NCI-H345 (cell line): ENCODE results near the gene SERINC2.
"Not testable (repeated sequence)": the region's sequence is repeated elsewhere in the genome, so short reads cannot be mapped to it uniquely, and the experiment has no call there.

ENCODE experiments used
- DNase-seq: peaks from one replicate; lab custom pipeline; 2025; lab: John Stamatoyannopoulos, UW

Gene SERINC2

DNA sequence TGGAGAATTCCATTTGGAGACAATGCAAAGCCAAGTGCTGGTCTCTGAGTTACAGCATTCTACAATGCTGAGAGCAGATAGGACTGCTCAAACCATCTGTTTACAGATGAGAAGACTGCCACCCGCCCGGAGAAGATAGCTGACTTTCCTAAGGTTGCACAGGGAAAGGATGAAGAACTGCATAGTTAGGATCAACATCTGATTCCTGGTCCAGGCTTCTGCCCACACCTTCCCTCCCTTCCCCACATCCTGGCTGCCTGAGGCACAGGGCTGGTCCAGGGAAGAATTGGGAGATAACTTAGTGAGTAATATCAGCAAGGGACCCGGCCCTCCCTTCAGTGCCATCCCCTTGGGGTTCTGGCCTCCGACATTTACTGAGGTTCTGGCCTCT is 2.0 kb downstream of the SERINC2 start:
- no peak for DNase-seq

GRCh38 chr1:31415658-31416057 is 2.6 kb downstream of the SERINC2 start:
- DNase-seq: no peak

DNA sequence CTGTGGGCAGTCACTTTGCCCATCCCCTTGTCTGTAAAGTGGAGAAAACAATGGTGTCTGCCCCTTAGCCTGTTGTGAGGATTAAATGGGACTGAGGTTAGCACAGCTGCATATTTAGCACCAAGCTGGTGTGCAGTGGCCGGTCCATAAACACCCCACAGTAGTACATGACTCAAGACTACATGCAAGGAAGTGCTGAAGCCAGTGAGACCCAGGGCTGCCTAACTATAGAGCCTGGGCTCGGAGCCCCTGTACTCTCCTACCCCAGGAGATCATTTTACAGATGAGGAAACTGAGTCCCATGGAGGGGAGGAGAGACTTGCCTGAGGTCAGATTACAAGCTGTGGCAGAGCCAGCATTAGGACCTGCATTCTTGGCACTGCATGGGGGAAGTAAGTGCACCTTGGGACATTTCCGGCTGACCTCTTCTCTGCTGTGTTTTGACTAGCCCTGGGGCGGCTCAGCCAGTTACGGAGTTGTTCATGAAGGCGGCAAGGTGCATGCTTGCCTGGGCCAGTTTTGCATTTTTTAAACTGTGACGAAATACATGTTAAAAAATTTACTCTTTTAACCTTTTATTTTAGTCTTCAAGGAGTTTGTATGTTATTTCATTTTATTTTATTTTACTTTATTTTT is 3.2 kb downstream of the SERINC2 start:
- DNase-seq: no peak

GRCh38 chr1:31417148-31417547 is 4.1 kb downstream of the SERINC2 start:
- DNase-seq: no peak

GRCh38 chr1:31418626-31419323 is 5.8 kb downstream of the SERINC2 start:
- DNase-seq: no peak

GRCh38 chr1:31420716-31421115 is 7.7 kb downstream of the SERINC2 start:
- no peak for DNase-seq

GRCh38 chr1:31421371-31422040 is 8.5 kb downstream of the SERINC2 start:
- no peak for DNase-seq

DNA sequence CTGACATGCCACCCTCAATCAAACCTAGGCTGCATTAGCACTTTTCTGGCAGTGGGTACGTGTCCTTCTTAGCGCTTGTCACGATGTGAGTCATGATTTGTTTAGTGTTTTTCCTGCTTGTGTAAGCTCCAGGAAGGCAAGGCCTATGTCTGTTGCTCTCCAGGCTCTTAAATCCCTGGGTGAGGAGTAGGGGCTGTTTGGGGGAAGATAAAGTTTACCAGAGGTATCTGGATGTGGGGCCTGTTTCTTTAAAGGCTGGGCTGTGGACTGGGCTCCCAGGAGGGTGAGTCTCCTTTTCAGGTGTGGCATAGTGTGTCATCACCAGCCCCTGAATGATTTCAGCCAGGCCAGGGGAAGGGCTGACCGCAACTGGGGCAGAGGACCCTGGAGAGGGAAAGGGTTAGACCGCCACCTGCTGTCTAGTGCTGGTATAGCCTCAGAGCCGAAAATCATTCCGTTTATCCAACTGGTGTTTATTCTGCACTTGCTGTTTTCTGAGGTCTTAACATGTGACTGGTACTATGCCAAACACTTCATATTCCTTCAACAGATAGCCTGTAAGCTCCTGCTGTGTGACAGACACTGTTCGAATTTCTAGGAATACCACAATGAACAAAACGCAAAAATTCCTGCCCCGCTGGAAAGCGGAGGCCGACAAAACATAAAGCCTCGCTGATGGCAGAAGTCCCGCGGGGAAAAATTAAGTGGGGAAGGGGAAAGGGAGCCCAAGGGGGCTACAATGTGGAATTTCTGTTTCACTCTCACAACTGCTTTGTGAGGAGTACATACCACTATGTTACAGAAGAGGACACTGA is 9.7 kb downstream of the SERINC2 start:
- DNase-seq: peak; percentile 63

GRCh38 chr1:31423418-31423947 is 10.5 kb downstream of the SERINC2 start:
- DNase-seq: no peak

DNA sequence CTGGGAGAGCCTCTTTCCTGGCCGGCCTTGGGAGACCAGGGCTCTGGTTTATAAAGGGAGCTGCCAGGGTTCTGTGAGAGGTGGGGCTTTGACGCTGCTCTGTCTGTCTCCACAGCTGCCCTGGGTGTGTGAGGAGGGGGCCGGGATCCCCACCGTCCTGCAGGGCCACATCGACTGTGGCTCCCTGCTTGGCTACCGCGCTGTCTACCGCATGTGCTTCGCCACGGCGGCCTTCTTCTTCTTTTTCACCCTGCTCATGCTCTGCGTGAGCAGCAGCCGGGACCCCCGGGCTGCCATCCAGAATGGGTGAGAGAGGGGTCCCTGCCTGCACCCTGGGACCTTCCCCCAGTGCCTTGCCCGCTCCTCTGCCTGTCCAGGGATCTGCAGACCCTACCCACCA is 11.6 kb downstream of the SERINC2 start:
- DNase-seq: no peak

- no peak for DNase-seq
Measured at GRCh38 chr1:31425301-31426081, 12.5 kb downstream of the SERINC2 start.

- DNase-seq: no peak
Measured at GRCh38 chr1:31426249-31426922, 13.4 kb downstream of the SERINC2 start.

DNA sequence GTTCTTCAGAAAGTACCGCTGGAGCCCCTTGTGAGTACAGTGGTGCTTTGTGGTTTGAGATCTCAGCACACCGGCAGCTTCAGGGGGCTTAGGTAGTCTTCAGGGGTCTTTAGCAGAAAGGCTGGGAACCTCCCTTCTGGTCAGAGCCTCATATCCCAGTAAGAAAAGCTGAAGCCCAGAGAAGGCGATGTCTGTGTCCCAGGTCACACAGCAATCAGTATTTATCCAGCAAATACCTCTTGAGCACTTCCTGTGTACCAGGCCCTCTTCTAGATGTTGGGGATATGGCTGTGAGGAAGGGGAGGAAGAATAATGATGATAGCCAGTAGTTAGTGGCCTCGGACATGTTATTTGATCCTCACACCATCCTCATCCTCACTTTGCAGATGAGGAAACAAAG is 14.3 kb downstream of the SERINC2 start:
- DNase-seq: no peak

- no peak for DNase-seq
Measured at GRCh38 chr1:31428436-31429221, 15.6 kb downstream of the SERINC2 start.

DNA sequence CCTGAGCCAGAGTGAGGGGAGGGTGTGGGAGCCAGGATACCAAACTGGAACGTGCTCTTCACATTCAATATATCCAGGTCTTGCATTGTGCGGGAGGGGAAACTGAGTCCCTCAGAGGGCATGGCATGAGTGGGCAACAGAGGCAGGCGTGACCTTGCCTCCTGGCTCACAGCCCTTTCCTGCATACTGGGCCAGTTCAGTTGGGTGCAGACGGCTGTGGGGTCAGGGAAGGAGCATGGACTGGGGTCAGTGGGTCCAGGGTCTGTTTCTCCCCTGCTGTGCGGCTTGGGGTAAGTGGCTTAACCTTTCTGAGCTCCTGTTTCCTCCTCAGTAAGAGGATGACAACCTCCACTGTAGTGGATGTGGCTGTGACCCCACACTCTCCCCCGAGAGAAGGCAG is 16.6 kb downstream of the SERINC2 start:
- no peak for DNase-seq

GRCh38 chr1:31431351-31432257 is 18.6 kb downstream of the SERINC2 start:
- DNase-seq: not testable (repeated sequence)

DNA sequence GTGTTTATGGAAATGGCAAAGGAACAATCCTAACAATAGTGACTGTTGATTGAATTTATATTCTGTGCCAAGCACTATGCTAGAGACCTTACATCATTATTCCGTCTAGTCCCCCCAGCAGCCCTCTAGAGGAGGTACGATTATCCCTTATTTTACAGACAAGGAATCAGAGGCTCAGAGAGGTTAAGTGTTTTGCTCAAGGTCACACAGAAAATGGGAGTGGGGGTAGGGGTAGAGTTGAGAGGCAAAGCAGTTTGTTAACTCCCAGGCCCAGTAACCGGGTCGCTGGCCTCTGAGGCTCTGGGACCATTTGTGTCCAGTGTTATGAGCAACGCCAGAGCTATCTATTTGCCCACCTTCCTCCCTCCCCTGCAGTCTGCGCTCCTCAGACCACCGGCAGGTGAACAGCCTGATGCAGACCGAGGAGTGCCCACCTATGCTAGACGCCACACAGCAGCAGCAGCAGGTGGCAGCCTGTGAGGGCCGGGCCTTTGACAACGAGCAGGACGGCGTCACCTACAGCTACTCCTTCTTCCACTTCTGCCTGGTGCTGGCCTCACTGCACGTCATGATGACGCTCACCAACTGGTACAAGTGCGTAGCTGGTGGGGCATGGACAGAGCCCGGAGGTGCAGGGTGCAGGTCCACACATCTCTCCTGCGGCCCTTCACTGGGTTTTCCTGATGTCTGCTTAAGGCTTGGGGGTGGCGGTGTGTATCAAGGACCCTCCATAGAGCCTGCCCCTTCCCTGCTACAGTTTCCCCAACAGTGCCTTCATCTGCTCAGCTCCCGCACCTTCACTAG is 19.8 kb downstream of the SERINC2 start:
- no peak for DNase-seq

DNA sequence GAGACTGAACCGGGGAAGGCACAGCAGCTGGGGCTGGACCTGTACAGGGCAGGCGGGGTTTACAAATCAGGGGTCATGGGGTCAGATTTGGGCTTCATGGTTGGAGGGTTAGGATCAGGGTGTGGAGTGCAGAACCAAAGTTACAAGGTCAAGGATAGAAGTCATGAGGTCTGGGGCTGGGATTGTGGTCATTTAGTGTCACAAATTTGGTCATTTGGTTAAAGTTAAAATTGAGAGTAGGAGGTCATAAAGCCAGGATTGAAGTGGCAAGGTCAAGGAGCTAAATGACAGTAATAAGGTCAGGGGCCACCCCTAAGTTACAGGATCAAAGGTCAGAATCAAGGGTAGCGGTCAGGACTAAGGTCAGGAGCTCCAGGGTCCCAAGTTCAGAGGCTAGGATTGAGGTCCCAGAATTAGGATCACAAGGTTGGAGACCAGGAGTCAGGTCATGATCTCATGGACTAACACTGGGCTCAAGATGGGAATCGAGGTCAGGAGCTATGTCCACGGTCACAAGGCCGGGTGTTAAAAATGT is 20.4 kb downstream of the SERINC2 start:
- DNase-seq: no peak
